CD4-positive, alpha-beta T cell treated with Interleukin-1 beta for 1 hour (primary cell): ENCODE results near the gene OGDH.
"Not testable (repeated sequence)": the region's sequence is repeated elsewhere in the genome, so short reads cannot be mapped to it uniquely, and the experiment has no call there.

ENCODE experiments used
- DNase-seq, 2 donors: peaks; one replicate each; pipeline ENCODE4 v3.0.0-alpha.2; 2020 to 2022

The OGDH gene

DNA sequence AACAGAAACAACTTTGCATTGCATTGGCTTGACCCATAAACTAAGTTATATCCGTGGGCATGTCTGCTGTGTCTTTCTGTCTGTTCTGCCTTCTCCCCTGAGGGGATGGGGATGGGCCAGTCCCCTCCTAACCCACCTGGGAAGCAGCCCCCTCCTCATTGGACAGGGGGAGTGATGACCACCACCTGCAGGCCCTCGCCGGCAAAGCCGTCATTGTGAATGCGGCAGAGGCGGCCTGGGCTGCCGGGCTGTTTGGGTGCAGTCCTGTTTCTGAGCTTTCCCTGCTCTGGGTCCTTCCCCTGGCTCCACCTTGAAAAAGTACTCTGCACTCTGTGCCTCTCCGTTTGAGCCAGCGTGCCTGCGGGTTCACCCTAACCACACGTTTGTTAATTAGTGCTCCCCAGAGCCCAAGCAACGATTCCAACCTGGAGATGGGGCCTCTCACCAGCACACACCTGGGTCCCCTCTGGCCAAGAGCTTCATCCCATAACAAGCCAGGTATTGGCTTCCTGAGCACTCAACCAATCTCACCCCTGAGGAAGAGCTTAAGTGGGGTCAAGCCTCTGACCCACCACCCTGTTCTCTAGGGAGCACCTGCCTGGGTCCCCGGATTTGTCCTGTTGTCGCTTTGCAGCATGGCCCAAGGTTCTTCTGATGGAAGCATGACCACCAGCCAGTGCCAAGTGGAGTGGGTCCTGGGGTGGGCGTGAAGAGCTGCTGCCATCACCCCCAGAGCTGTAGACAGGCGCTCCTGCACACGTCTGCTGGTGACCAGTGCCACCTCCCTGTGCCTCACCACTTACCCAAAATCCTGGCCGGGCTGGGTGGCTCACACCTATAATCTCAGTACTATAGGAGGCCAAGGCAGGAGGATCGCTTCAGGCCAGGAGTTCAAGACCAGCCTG is 102.8 kb downstream of the OGDH start:
- DNase-seq = no peak

GRCh38 chr7:44709945-44710596 is 103.6 kb downstream of the OGDH start:
- no peak for DNase-seq

DNA sequence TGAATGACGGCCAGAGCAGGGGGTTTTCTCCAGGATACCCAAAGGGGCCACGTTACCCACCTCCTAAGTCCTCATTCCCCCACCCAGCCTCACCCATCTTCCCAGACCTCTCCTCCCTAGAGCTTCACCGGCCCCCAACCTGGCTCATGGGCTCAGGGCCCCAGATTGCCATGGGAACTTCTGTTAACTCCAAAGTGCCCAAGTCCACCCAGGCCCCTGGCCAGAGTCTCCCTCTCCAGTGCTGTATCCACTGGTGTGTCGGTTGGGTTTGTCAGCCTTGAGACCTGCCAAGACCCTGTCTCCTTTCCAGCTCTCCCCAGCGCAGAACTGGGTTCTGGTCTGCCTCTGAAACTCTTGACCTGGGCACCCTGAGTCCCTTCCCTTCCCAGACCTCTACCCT is 105.1 kb downstream of the OGDH start:
- no peak for DNase-seq

GRCh38 chr7:44712012-44712411 is 105.6 kb downstream of the OGDH start:
- no peak for DNase-seq

- DNase-seq = no peak
Observed at GRCh38 chr7:44713141-44713540, 106.7 kb downstream of the OGDH start.

DNA sequence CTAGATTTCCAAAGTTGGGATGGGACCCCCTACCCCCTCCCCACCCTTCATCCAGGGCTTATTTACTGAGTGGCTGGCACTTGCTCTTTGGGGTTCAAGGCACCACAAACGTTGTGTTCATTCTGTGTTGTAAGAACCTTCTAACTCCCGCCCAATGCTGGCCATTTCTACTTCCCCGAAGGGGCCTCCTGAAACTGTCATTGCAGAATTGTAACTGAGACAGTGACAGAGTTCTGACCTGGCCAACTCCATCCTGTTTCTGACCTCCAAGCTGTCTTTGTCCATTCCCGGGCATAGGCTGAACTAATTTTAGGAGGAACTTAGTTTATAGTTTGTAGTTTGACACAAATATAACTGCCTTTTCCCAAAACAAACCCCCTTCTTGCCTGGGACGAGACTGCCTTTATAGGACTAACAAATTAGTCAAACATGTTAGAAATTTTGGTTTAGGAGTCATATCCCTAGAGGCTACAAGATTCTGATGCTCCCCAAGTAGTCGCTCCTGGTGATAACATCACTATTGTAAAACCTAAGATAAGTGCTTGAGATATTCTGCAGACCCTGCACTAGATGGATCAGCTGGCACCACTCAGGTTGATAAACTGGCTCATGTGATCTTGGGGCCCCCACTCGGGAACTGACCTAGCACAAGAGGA is 107.4 kb downstream of the OGDH start:
- DNase-seq = no peak

GRCh38 chr7:44716205-44716604 is 109.8 kb downstream of the OGDH start:
- no peak for DNase-seq

- DNase-seq = no peak
Observed at GRCh38 chr7:44720301-44720700, 113.9 kb downstream of the OGDH start.

GRCh38 chr7:44724276-44724675 is 117.8 kb downstream of the OGDH start:
- DNase-seq = no peak

GRCh38 chr7:44726250-44726649 is 119.8 kb downstream of the OGDH start:
- DNase-seq = not testable (repeated sequence)

DNA sequence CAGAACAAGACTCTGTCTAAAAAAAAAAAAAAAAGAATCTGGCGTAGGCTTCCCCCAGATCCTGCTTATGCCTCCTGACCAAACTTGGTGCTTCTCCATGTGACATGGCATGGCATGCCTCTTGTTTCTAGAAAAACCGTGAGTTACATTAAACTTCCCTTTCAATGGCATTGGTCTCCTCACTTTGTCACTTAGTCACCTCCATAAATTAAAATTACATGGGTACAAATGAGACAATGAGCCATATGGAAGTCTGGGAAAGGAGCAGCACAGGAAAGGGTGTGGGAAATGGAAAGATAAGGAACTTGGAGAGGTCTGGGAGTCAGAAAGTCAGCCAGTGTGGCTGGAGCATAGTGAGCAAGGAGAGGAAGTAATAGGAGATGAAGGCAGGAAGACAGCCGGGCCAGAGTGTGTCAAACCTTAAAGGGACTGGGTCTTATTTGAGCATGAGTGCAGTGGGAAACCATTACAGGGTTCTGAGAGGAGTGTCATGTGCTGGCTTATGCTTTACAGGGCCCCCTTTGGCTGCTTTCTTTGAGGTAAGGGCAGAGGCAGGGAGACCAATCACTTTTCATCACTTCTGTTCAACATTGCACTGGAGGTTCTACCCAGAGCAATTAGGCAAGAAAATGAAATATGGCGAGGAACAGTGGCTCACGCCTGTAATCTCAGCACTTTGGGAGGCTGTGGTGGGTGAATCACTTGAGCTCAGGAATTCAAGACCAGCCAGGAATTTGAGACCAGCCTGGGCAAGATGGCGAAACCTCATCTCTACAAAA is 120.9 kb downstream of the OGDH start:
- DNase-seq = no peak

GRCh38 chr7:44727937-44728262 is 121.5 kb downstream of the OGDH start:
- DNase-seq = no peak

- DNase-seq = no peak
Observed at GRCh38 chr7:44729949-44730590, 123.6 kb downstream of the OGDH start.

DNA sequence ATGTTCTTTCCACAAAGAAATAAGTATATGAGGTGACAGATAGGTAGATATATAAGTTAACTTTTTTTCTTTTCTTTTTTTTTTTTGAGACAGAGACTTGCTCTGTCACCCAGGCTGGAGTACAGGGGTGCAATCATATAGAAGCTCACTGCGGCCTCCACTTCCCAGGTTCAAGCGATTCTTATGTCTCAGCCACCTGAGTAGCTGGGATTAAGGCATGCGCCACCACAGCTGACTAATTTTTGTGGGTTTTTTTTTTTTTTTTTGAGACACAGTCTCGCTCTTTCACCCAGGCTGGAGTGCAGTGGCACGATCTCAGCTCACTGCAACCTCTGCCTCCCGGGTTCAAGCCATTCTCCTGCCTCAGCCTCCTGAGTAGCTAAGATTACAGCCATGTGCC is 126.5 kb downstream of the OGDH start:
- not testable (repeated sequence) for DNase-seq

GRCh38 chr7:44733708-44734481 is 127.5 kb downstream of the OGDH start:
- DNase-seq = no peak

DNA sequence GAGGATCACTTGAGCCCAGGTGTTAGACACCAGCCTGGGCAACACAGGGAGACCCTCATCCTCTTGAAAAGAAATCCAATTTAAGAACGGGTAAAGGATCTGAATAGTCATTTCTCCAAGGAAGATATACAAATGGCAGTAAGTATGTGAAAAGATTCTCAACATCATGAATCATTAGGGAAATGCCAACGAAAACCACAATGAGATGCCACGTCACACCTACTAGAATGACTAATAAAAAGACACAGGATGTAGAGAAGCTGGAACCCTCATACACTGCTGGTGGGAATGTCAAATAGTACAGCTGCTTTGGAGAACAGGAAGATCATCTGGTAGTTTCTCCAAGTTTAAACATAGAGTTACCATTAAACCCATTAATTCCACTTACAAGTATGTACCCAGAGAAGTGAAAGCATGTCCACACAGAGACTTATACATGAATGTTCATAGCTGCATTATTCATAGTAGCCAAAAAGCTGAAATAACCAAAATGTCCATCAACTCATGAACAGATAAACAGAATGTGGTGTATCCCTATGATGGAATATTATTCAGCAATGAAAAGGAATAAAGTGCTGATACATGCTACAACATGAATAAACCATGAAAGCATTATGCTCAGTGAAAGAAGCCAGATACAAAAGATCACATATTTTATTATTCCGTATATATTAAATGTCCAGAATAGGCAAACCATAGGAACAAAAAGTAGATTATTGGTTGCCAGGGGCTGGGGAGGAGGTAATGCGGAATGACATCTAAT is 129.2 kb downstream of the OGDH start:
- peak; percentile 36 to 50 for DNase-seq

- DNase-seq = no peak
Observed at GRCh38 chr7:44736896-44737295, 130.5 kb downstream of the OGDH start.

DNA sequence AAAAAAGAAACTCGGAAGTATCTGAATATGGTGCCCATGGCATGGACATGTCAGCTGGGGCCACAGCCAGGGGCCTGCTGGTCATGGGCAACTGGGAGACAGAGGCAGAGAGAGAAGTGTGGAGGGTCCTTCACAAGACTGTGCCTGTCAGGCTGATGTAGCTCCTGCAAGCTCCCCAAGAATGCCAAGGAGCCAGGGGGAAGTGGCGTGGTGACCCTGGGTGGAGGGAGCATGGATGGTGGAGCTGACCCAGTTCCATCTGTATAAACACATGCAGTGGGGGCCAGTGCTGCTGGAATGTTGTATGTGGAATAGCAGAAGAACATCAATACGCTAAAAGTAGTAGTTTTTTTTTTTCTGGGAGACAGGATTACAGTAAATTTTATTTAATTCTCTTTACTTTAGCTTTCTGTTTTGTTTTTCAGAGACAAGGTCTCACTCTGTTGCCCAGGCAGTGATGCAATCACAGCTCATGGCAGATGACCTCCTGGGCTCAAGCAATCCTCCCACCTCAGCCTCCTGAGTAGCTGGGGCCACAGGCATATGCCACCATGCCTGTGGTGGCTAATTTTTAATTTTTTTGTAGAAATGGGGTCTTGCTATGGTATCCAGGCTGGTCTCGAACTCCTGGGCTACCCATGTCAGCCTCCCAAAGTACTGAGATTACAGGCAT is 131.8 kb downstream of the OGDH start:
- DNase-seq = no peak

- DNase-seq = no peak
Observed at GRCh38 chr7:44738876-44739665, 132.6 kb downstream of the OGDH start.

GRCh38 chr7:44740055-44740454 is 133.6 kb downstream of the OGDH start:
- DNase-seq = no peak
